GM19238 (cell line): ENCODE measurements around the gene NAA60.
"Not testable (repeated sequence)": the region's sequence is repeated elsewhere in the genome, so short reads cannot be mapped to it uniquely, and the experiment has no call there.

Experiments used
- DNase-seq: peaks from one replicate; pipeline ENCODE4 v3.0.0; 2011; ENCODE audit warnings: low spot score; ENCODE audit not compliant: insufficient read length

The NAA60 gene

DNA sequence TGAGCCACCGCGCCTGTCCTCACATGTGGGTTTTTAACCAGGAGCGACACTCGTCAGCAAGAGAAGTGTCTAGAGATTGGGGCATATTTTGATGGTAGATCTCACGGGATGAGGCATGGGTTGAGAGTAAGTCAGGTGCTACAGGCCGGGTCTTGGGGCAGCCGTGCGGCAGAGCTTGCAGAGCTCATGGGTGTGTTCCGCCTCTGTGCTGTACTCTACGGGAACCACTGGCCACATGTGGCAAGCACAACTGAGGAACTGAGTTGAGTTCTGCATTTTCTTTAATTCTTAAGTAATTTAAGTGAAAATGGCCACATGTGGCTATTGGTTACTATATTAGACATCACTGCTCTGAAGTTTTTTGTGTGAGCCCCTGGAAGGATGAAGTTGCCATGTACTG is 66.9 kb downstream of the NAA60 start:
- DNase-seq = no peak

DNA sequence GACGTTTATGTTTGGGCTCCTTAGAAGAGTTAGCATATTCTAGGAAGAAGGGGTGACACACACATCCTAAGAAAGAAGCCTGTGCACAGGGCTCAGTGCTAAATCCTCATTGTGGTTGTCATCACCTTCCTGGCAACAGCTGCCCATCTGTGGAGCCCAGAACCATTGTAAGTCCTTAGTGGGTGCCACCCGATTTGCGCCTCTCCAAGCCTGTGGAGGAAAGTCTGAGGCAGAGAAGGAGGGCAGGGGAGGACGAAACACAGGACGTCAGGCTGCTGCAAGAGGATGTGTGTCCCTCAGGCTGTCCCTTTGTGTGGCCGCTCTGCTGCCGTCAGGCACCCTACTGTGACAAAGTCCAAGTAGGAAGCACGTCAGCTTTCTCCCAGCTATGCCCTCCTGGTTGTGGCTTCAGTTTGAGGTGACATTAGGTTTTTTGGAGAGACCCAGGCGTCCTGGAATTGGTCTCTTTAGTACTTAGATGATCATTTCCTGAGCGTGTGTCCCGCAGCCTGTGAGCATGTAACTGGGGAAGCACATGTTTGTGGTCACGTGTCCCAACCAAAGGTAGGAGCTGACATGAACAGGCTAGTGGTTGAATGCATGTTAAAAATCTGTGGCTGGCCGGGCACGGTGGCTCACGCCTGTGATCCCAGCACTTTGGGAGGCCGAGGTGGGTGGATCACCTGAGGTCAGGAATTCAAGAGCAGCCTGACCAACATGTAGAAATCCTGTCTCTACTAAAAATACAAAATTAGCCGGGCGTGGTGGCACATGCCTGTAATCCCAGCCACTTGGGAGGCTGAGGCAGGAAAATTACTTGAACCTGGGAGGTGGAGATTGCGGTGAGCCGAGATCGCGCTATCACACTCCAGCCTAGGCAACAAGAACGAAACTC is 68.1 kb downstream of the NAA60 start:
- no peak for DNase-seq

DNA sequence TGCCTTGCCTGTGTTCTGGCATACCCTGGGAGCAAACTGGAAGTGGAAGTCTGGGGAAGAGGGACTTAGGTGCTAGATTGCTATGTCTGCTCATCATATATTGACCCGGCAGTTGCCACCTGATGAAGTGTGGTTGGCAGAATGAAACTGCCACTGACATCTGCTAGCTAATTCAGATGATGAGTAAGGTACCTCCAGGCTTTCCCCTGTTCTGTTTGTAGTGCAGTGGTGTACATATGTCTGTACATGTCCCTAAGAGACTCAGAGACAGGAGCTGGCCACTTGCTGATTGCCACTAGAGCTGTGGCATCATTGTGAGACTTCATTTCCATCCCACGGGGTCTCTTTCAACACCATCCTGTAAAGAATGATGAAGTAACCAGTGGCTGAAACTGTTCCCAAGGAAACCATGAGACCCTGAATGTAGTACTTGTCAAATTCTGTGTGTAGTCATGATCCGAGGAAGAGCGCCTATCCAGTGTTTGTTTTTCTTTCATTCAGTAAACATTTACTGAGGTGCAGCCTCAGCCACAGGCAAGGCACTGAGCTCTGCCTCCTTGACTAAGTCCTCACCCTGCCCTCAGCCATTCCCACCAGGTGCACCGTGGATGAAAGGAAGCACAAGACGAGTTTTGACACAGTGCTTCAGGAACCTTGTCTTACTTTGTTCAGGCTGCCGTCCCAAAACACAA is 70.6 kb downstream of the NAA60 start:
- DNase-seq = no peak

DNA sequence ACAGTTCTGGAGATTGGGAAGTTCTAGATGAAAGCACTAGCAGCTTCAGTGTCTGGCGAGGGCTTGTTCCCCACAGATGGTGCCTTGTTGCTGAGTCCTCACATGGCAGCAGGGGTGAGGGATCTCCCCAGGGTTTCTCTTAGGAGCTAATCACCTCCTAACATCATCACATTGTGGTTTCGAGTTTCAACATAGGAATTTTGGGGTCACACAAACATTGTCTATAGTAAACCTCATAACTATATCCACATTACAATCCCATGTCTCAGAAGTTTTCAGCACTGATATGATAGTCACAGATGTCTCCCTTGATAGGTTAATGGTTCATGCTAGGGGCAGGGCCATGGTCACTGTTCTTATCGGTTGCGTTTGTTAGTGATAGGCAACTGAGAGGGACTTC is 71.1 kb downstream of the NAA60 start:
- no peak for DNase-seq

DNA sequence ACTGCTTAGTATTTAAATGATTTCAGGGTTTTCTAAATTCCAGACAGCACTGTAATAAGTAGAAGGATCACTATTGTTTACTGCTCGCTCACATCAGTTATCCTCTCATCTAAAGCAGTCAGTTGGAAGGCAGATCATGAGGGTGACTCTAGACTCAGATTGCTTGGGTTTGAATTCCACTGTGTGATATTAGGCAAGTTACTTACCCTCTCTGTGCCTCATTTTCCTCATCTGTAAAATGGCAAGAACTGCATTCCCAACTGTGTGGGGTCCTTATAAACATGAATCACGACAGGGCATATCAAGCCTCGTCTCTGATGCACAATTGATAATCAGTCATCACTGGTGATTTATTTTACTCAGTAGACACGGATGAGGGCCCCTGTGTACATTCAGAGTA is 72.4 kb downstream of the NAA60 start:
- DNase-seq = no peak

DNA sequence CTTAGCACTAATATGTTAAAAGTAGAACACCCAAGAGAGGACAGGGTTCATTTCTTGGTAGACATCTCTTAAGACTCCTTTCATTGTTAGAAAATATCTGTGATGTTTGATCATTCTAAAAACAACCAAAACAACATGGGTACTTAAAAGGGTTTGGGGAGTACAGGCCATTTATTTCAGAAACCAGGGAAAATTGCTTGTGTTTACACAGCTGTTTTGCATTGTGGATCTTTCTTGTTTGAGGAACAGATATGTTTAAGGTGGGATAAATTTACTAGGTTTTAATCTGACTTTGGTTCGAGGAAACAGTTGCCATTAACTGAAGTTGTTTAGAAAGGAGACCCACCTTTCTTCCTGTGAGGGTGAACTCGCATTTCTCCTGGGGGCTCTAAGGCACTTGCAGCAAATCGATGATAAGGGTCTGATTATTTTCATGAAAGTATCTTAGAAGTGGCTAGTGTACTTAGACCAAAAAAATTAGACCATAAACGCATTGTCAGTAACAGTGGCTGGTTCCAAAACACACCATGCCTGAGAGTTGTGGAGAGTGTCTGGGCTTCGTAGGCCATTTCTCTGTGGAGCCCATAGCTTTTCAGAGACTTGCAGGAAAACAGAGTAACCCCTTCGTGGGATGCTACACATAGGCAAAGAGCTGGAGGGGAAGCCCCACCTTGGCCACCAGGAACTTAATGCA is 75.0 kb downstream of the NAA60 start:
- no peak for DNase-seq

DNA sequence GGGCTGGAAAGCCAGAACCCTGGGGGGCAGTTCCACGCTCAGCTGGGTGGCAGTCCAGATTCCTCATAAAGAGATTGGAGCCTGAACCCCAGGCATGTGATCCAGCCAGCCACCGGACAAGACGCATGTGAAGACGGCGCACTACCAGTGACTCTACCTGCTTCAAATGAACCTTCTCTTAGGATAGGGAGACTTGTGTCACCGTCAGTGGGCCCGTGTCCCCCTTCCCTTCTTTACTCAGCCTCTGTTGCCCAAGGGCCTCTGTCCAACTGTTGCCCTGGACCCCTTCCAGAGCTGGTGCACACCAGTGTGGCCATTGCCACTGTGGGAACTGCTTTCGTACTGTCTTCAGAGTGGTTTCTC is 75.5 kb downstream of the NAA60 start:
- no peak for DNase-seq

DNA sequence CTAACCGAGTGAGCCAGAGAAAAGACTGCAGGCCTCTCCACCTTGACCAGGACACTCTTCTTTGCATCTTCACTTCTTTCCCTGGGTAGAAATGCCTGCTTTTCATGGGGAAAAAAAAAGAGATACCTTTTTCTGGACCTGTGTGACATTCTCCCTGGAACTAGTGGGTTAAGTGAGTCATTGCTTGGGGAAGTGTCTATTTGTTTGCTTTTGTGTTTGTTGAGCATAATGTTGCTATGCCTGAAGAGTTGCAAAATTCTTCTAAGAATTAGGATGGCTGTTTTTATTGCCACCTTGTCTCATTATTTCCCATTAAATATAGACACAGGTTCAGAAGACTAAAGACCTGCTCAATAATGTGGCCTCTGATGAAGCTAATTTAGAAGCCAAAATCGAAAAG is 76.1 kb downstream of the NAA60 start:
- DNase-seq = no peak

DNA sequence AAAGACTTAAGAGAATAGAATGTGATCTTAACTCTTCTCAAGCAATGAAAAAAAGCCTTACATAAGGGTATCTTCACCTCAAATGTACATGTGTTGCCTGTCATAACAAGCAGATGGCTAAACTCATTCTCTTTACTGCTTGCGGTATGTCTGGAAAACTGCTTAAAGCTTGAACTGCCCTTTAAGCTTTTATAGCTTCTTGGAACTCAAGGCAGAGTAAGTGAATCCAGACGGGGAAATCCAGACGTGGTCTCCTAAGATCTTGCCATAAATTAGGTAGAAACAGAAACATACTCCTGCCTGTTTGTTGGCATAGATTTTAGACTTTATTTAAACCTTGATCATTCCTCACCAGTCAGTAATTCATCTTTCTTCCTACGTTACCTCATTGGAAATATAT is 76.9 kb downstream of the NAA60 start:
- DNase-seq = no peak

DNA sequence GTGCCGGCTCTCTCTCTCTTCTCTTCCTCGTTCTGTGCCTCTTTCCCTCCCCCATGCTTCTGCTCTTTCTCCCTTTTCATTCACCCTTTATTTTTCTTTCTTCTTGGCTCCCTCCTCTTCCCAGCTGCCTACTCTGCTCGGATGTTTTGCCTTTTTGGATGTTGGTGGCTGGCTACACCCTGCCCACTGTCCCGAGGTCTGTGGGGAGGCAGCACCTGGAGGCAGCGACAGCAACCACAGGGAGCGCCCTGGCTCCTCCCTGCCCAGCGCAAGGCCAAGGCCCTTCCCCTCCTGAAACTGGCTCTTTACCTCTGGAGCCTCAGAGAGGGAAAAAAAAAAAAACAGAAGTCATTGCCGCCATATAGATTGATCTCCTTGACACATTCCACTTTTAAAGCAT is 77.4 kb downstream of the NAA60 start:
- no peak for DNase-seq

DNA sequence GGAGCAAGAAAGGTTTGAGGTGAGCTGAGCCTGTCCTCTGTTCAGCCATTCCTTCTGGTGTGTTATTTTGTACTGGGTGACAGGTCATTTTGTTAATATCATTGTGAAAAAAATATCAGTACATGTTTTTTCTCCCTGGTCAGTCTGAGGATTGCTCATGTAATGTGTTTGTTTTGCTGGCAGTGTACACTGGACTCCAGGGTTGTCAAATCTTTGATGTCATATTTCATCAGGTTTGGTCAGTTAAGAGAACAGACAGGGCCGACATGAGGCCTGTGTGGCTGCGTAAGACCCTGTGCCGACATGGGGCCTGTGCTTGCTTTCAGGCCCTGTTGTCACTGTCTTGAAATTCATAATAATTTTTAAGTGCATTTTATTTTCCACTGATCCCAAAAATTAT is 79.8 kb downstream of the NAA60 start:
- no peak for DNase-seq

DNA sequence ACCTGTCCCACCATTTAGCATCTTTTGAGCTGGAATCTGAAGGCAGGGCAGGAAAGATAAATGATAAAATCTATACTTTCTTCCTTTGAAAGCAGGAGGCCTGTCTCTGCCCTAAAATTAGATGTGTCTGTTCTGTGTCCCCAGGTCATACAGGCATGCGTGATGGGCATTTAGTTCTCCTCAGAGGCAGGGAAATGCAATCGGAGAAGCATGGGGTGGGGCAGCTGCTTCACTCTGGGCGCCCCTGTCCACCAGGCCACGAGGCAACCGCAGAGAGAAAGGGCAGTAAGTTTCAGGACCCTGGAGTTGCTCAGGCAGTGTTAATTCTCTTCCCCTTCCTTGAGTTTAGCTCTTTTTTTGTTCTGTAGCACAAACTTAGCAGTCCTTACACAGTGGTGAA is 82.5 kb downstream of the NAA60 start:
- DNase-seq = no peak

DNA sequence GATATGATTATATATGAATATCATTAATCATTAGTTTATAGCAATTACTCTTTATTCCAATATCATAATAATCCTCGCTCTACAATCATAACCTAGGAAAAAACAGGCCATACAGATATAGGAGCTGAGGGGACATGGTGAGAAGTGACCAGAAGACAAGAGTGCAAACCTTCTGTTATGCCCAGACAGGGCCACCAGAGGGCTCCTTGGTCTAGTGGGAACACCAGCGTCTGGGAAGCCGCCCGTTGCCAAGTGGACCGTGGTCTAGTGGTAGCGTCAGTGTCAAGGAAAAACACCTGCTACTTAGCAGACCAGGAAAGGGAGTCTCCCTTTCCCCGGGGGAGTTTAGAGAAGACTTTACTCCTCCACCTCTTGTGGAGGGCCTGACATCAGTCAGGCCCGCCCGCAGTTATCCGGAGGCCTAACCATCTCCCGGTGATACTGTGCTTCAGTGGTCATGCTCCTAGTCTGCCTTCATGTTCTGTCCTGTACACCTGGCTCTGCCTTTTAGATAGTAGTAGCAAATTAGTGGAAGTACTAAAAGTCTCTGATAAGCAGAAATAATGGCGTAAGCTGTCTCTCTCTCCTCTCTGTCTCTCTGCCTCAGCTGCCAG is 83.8 kb downstream of the NAA60 start:
- DNase-seq = not testable (repeated sequence)

DNA sequence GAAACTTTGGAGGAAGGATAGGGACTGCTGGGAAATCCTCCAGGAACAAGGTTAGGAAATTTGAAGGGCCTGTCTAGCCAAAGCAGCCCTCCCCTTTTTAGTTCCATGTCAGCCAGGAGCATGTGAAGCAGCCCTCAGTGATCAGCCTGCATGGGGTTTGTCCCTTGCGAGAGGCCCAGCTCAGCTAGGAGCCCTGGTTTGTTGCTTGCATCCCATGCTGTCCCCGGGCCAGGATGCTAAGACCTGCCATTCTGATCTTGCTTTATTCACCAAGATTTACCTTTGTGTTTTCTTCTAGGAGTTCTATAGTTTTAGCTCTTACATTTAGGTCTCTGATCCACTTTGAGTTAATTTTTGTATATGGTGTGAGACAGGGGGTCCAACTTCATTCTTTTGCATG is 84.9 kb downstream of the NAA60 start:
- no peak for DNase-seq

DNA sequence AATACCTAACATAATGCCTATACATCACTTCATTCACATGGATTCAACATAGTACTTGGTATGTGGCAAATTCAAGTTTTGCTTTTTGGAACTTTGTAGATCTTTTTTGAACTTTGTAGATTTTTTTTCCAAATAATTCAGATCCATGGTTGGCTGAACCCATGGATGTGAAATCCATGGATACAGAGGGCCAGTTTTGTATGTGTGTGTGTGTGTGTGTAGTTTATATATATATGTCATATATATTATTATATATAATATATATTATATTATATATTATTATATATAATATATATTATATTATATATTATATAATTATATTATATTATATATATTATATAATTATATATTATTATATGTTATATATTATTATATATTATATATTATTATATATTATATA is 85.7 kb downstream of the NAA60 start:
- DNase-seq = no peak

DNA sequence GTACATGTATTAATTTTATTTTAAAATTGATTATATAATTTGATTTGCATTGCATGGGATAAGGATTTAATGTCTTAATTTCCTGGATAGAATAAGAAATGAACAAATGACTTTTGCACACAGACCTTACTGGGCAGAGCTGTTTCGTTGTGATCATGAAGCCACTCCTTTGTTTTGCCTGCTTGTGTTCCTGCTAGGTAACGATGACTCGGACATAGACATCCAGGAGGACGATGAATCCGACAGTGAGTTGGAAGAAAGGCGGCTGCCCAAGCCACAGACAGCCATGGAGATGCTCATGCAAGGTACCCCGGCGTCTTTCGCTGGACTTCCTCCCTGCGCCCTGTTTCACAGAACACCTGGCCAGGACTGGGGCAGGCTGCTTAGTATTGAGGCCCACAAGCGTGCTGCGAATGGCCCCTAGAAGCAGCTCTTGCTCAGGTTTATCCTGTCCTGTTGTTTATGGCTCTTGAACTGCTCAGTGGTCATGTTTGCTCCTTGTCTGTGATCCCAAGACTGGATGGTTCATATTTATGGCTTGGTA is 87.0 kb downstream of the NAA60 start:
- no peak for DNase-seq

DNA sequence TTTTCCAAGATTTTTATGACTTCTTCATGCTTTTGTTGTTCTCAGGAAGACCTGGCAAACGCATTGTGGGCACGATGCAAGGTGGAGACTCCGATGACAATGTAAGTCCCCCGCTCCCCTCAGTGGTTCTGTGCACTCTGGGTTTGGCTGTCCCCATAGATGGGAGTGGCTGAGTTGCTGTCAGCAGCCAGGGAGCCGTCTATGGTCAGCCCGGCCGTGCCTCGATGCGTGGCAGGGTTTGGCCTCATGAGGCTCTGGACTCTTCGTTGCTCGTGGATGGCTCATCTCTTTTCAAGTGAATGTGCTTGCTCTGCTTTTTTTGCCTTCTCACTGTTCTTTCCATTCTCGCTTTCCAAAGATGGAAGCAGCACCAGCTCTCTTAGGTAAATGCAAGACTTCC is 89.3 kb downstream of the NAA60 start:
- no peak for DNase-seq

DNA sequence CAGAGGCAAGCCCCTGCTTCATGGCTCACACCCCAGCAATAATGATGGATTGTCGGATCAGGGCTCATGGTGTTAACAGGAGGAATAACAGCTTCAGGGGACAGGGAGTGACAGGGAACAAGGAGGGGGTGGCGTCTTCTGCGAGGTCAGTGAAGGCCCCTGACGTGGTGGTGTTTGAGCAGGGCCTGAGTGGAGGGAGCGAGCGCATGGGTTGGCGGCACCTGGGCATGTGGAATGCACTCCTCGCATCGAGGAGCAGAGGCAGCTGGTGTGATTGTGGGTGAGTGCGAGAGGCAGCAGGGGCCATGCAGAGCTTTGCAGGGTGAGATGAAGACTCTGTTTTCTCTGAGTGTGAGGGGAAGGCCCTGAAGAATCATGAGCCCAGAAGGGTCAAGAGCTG is 90.6 kb downstream of the NAA60 start:
- no peak for DNase-seq

DNA sequence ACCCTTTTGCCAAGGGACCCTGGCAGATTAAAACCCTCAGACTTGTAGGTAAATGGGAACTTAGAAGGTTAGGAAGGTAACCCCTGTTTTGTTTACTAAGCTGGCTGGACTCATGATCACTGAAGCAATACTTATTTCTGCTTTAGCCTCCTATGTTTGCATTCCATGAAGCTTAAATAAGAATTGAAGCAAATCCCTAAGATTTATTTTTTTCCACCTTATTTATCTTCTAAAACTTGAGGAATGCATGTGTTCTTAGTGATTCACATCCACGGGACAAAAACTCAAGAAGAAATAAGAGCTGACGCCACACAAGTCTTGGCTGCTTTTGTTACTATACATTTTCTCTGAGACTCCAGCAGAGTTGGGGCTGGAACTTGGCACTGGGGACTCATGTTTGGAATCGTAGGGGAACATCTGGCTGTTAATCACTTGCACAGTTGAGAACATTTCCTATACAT is 92.8 kb downstream of the NAA60 start:
- no peak for DNase-seq
